Measurements from ENCODE around the gene RBX1. TPM values are rescaled to one million over a fixed set of nuclear protein-coding genes. Genes with fewer than 3 reads are reported as not detected.
"Not testable (repeated sequence)": the region's sequence is repeated elsewhere in the genome, so short reads cannot be mapped to it uniquely, and the experiment has no call there.

RBX1 gene
- 55.1 and 69.7 TPM in 2 replicates for total RNA-seq

DNA sequence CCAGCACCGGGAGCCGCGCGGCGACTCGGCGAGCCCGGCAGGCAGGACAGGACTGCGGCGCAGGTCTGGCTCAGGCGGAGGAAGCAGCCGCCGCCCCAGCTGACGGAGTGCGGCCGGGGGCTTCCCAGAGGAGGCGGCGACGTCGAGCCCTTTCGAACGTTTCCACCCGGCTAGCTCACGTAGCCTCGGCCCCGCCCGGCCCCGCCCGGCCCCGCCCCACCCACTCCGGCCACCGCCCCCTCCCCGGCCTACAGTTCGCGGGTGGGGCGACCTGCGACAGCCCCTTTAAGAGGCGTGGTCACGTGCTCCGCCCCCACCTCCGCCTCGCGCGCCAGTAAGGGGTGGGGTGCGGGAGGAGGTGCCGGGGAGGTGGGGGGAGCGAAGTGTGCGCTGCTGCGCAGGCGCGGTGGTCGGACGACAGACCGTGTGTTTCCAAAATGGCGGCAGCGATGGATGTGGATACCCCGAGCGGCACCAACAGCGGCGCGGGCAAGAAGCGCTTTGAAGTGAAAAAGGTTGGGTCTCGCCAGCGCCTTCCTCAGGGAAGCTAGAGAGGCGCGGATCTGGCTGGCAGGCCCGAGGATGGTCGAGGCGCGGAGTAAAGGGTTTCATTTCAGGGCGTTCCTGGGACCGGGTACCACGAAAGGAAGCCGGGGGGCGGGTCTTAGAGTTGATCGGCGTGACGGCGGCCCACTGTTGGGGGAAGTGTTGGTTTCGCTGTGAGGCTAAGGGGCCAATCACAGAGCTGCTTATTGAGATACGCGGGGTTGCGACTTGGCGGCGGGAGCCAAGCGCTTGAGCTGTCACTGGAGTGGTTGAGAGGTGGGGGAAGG lies at the start of gene RBX1:
Gene RBX1, plus strand, starts transcription at position 417 of the 833 bp plus-strand sequence. Its CDS starts 21 bp downstream, at position 438.
- DNase-seq (ENCODE audit: extremely low read depth, low read depth, low spot score) = peak; percentile 87

DNA sequence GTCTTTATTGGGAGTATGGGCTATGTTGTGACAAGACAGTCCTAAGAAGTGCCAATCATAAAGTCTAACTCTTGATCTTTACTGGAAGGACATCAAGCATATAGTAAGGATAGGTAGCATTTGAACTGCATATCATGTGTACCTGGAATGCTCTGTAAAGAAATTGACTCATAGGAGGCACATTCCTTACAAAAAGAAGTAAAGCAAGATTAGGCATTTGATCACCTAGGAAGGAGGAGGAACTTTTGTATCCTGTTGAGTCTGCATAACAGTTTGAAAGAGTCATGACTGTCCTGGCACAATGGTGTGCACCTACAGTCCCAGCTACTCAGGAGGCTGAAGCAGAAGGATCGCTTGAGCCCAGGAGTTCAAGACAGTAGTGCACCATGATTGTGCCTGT lies 47.1 kb upstream of the RBX1 start:
- DNase-seq (ENCODE audit: extremely low read depth, low read depth, low spot score) = no peak

DNA sequence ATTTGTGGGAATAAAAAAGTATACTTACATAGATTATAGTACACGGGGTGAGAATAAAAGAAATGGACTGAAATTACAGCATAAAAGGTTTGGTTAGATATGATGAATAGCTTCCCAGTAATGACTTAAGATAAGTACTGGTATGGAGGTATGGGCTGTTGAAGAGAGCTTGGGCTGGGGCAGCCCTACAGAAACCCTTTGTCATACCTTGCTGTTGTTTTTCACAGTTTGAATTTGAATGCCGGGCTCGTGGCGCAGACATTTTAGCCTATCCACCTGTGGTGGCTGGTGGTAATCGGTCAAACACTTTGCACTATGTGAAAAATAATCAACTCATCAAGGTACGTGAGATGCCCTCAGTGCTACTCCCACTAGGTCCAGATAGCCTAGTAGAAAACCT lies 42.3 kb upstream of the RBX1 start:
- no peak for DNase-seq (ENCODE audit: extremely low read depth, low read depth, low spot score)

DNA sequence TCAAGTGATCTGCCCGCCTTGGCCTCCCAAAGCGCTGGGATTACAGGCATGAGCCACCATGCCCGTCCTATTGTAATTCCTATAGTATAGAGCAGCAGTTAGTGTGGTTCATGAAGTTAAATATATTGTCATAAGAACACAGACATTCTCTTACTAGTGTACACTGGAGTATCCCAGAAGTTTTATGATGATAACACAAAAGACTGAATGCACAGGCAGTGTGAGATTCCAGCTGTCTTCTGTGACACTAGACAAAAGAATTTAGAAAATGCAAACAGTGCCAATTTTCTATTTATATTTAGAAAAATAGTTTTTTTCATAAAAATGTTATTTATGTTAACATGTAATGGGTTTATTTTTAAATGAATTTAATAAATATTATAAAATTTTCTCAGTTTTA lies 39.4 kb upstream of the RBX1 start:
- DNase-seq (ENCODE audit: extremely low read depth, low read depth, low spot score) = no peak

DNA sequence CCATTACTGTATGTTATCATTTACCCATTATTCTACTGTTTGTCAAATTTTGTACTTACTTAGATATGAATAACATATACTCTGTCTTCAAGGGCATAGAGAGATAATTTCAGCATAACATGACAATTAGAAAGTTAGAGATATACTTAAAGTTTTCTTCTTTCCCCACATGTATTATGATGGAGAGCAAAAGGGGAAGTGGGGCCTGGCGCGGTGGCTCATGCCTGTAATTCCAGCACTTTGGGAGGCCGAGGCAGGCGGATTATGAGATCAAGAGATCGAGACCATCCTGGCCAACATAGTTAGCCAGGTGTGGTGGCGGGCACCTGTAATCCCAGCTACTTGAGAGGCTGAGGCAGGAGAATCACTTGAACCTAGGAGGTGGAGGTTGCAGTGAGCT lies 38.2 kb upstream of the RBX1 start:
- DNase-seq (ENCODE audit: extremely low read depth, low read depth, low spot score) = not testable (repeated sequence)

DNA sequence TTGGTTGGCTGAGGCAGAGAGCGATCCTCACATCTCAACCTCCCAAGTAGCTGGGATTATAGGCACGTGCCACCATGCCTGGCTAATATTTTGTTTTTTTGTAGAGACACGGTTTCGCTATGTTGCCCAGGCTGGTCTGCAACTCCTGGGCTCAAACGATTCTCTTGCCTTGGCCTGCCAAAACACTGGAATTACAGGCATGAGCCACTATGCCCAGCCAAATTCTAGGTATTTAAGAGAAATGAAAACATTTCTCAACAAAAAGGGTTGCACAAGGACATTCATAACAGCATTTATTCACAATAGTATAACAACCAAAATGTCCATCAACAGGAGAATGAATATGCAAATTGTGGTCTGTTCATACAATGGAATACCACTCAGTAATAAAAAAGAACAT lies 31.7 kb upstream of the RBX1 start:
- no peak for DNase-seq (ENCODE audit: extremely low read depth, low read depth, low spot score)

DNA sequence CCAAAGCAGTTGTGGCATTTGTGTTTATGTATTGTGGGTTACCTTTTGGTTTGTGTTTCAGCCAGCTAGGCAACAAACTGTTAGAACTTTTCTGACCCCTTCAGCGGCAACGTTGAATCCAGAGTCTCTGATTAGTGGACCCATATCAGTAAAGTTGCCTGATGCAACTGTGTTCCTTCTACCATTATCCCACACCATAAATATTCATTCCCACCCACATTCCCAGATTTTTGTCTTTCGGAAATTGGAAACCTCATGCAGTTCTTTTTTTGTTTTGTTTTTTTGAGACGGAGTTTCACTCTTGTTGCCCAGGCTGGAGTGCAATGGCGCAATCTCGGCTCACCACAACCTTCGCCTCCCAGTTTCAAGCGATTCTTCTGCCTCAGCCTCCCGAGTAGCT lies 30.7 kb upstream of the RBX1 start:
- no peak for DNase-seq (ENCODE audit: extremely low read depth, low read depth, low spot score)

DNA sequence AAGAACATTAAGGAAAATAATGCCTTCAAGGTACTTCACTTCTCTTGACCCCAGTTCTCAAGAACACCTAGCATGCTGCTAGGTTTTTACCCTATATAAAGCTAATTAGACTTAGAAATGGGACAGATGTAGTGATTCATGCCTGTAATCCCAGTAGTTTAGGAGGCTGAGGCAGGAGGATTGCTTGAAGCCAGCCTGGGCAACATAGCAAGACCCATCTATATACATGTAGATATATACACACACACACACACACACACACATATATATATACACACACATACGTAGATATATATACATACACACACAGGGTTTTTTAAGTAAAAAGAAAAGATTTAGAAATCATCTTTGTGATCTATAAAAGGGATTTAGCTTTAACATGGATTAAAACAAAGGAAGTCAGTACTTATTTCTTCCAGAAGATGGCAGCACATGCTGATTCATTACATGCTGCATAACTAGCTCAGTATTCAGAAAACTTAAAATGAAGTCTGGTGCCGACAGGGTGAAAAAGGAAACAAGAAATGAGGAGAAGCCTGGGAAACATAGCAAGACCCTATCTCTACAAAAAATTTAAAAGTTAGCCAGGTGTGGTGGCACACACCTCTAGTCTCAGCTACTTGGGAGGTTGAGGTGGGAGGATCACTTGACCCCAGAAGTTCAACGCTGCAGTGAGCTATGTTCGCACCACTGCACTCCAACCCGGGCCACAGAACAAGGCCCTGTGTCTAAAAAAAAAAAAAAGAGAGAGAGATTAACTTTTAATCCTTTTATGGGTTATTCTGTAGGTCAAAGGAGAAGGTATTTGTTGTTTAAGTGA lies 28.5 kb upstream of the RBX1 start:
- peak; percentile 67 for DNase-seq (ENCODE audit: extremely low read depth, low read depth, low spot score)

DNA sequence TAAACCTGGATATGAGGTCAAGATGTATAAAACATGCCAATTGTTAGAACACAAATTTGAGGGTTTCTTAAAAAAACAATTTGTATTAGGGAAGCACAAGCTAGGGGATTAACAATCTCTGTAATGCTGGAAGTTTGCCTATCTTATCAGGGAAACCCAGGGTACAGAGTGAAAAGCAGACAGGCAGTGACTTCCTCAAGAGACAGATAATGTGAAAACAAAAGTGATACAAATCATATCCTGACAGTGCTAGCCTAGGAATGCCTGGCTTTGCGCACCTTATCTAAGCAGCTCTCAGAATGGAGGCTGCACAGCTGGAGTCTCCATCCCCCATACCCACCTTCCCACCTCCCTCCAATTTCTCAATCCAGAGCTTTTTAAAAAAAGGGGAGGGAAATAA lies 22.5 kb upstream of the RBX1 start:
- DNase-seq (ENCODE audit: extremely low read depth, low read depth, low spot score) = no peak

DNA sequence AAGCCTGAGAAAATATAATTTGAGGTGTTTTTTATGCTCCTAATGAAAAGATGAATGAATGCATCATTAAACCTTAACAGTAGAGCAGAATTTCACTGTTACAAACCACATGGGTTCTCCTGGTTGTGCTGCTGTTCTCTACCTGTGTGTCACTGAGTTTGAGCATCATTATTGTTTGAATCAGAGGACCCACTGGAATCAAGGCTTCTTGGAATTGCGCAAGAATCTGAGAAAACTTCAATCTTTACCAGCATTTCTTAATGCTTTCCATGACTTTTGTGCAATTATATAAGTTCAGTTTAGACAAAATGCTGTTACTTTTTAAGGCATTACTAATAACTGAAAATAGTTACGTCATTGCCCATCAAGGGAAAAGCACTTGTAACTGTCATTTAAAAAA lies 18.8 kb upstream of the RBX1 start:
- DNase-seq (ENCODE audit: extremely low read depth, low read depth, low spot score) = no peak

DNA sequence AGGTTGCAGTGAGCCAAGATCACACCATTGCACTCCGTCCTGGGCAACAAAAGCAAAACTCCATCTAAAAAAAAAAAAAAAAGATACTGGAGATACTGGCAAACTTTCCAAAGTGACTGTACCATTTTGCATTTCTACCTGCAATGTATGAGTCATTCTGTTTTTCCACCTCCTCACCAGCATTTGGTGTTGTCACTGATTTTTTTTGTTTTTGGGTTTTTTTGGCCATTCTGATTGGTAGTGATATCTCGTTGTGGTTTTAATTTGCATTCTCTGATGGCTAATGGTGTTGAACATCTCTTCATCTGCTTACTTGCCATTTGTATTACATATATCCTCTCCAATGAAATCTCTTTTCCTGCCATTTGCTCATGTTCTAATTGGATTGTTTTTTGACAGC lies 12.0 kb upstream of the RBX1 start:
- no peak for DNase-seq (ENCODE audit: extremely low read depth, low read depth, low spot score)

DNA sequence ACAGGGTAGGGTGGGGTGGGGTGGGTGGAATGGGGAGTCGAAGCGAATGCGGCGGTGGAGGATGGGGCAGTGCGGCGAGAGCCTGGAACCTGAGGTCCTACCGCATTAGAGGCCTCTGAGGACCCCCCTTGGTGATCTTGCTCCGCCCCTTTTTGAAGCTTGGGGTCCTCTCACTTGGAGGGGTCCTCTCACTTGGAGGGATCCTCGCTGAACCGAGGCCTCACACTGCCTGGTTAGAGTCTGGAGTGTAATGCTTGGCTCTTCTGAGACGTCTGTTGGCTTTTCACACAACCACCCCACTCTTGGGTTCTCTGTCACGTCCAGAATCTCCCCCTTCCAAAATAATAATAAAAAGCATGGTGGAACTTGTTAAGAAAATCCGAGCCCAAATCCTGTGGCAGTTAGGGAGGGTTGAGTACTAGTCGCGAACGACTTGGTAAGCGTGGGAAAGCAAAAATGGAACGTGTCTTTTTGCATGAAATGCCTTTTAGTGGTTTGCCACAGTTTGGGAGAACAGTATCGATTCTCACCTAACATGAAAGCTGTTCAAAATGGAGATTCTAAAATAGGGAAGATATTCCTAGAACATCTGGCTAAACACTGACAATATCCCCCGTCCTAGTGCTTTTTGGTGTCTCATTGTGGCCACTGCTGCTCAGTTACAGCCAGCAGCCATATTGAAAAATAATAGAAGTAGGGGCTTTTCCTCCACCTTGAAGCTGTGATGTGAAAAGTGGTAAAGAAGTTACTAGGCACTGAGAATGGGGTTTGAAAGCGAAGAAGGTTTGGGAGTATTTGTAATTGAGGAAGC lies 822 bp downstream of the RBX1 start:
- DNase-seq (ENCODE audit: extremely low read depth, low read depth, low spot score) = no peak

DNA sequence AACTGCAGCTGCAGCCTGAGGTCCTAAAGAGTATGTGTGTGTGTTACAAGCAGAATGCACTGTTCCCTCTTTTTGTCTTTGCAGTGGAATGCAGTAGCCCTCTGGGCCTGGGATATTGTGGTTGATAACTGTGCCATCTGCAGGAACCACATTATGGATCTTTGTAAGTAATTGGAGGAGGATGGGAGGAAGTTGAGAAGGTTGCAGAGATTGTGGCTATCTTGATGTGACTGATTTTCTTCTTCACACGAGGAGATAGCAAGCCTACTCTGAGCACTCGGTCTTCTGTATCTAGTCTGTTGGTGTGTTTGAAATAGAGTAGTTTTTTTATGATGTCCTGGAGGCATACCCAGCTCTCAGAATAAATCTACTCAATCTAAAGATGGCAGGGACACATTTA lies 2.3 kb downstream of the RBX1 start:
- no peak for DNase-seq (ENCODE audit: extremely low read depth, low read depth, low spot score)

DNA sequence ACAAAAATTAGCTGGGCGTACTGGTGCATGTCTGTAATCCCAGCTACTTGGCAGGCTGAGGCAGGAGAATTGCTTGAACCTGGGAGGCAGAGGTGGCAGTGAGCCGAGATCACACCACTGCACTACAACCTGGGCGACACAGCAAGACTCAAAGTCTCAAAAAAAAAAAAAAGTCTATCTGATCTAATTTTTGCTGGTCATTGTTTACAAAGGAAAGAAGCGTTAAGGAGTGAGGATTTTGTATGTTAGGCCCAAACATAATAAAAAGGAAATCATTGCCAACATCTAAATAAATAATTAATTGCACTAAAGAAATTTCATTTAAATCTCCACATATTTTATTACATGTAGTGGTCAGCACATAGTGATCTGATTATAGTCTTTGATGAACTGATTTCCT lies 2.9 kb downstream of the RBX1 start:
- DNase-seq (ENCODE audit: extremely low read depth, low read depth, low spot score) = no peak

DNA sequence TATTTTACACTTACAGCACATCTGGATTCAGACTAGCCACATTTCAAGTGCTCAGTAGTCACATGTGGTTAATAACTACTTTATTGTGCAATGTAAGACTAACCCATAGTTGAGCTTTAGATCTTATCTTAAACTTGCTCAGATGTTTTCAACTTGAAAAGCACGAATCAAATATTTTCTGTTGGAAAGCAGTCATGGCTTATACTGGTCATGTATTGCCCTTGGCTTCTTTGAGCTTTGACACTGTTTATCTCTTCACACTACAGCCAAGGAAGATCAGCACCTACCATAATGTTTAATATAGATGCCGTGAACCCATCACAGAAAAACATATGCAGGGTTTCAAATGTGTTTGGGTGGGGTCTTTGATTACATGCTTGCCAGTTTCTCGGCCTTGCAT lies 4.4 kb downstream of the RBX1 start:
- no peak for DNase-seq (ENCODE audit: extremely low read depth, low read depth, low spot score)

DNA sequence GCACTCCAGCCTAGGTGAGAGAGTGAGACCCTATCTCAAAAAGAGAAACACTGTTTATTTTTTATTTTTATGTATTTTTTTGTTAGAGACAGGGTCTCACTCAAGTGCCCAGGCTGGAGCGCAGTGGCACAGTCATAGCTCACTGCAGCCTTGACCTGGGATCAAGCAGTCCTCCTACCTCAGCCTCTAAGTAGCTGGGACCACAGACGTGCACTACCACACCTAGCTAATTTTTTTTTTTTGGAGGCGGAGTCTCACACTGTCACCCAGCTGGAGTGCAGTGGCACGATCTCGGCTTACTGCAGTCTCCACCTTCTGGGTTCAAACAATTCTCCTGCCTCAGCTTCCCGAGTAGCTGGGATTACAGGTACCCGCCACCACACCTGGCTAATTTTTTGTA lies 6.4 kb downstream of the RBX1 start:
- DNase-seq (ENCODE audit: extremely low read depth, low read depth, low spot score) = no peak

DNA sequence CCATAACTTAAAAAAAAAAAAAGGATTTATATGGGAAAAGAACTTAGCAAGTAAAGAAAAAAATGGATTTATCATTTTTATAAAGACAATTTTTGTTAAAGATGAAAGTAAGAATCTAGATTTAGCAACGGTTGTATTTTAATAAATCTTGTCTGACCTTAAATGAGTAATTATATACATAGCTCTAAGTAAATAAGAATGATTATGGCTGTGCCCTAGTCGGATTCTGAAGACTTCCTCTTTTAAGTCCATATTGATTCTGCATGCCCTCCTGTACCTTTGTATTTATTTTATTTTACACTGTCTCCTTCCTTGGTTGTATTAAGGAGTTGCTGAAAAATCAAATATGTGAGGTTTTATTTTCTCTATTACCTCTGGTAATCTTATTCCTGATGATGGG lies 7.1 kb downstream of the RBX1 start:
- DNase-seq (ENCODE audit: extremely low read depth, low read depth, low spot score) = no peak

DNA sequence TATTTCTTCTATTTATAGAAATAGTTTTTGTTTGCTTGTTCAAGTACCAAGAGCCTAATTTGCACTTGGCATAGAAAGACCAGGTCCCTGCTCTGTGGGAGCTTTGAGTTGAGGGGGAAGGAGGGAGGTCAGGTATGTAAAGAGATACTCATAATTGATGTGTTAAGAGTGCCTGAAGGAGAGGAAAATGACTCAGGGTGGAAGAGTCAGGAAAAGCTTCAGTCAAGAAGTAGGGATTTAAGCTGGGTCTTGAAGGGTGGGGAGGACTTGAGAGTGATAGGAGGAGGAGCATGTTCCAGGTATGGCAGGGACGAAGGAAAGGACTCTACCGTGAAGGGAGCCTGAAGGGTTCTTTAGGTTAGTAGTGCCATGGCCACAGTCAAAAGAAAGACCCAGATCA lies 9.0 kb downstream of the RBX1 start:
- DNase-seq (ENCODE audit: extremely low read depth, low read depth, low spot score) = no peak

DNA sequence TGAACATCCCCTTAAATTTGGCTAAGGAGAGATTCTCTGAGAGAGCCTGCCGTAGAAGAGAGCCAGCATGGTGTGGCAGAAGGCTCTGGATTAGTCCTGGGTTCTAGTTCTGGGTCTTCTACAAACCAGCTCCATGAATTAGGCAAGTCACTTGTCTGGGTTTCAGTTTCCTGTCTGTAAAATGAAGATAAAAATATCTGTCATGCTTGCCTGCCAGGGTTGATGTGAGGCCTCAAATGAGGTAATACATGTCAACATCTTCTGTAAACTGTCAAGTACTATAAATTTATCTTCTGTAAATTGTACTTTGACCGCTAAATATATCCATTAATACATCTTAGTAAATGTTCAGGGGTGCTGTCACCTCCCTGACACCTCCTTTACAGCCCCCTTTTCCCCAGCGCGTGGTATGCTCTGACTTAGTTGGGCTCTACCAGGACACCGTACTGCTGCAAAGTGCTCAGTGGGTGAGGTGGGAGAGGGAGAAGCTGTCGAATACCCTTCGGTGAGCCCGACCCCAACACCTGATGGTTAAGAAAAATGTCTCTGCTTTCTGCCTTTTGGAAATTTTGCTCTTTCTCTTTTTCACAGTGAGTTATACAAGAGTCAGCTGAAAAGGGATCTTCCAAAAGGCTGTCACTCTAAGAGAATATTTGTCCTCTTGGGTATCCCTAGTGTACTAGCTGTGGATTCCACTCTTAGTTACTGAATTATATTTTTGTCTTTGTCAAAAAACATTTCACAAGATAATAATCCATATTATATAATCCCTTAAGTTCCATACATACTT lies 15.0 kb downstream of the RBX1 start:
- DNase-seq (ENCODE audit: extremely low read depth, low read depth, low spot score) = no peak

DNA sequence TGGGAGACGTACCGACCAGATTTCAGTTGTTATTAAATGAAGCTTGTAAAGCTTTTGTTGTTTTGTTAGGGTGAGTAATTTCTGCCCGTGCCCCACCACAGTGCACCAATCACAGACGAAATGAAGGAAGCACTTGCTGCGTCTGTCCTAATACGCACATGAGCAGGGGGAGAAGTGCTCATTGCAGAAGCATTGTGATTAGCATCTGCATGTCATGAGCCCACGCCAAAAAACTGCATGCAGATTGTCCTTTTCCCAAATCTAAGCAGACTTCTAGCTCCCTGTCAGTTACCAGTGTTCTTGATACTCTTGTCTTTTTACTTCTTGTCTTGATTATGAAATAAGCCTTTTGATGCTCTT lies 15.5 kb downstream of the RBX1 start:
- no peak for DNase-seq (ENCODE audit: extremely low read depth, low read depth, low spot score)

All from glomerular endothelial cell (primary cell).